Smooth muscle cell (in vitro differentiated cells): Measurements from ENCODE around the gene C17orf75. TPM values are rescaled to one million over a fixed set of nuclear protein-coding genes. Genes with fewer than 3 reads are reported as not detected.

Source experiments
- DNase-seq: peaks from one replicate; lab custom pipeline; 2025; ENCODE audit not compliant: unreplicated experiment; lab: John Stamatoyannopoulos, UW
- H2AFZ ChIP-seq: fragments of 200-600 bp; sonication (generic); 2 replicates; pipeline ENCODE4 v1.6.0; 2016; ENCODE audit warnings: antibody characterized with exemption, low read depth, mild to moderate bottlenecking
- H3F3A ChIP-seq: fragments of 200-600 bp; sonication (generic); 2 replicates; pipeline ENCODE4 v1.6.0; 2017; ENCODE audit warnings: antibody characterized with exemption, low read depth
- H3K27ac ChIP-seq: fragments of 200-600 bp; sonication (generic); 2 replicates; pipeline ENCODE4 v1.5.1; 2016; ENCODE audit warnings: low read depth, mild to moderate bottlenecking
- H3K27me3 ChIP-seq: fragments of 200-600 bp; sonication (generic); 2 replicates; pipeline ENCODE4 v1.6.1; 2016; ENCODE audit warnings: low read depth, mild to moderate bottlenecking
- H3K36me3 ChIP-seq: fragments of 200-600 bp; sonication (generic); 2 replicates; pipeline ENCODE4 v1.5.1; 2016; ENCODE audit warnings: low read depth
- H3K4me1 ChIP-seq: fragments of 200-600 bp; sonication (generic); 2 replicates; pipeline ENCODE4 v1.5.1; 2016; ENCODE audit warnings: low read depth
- H3K4me2 ChIP-seq: fragments of 200-600 bp; sonication (generic); 2 replicates; pipeline ENCODE4 v1.6.0; 2016; ENCODE audit warnings: mild to moderate bottlenecking
- H3K4me3 ChIP-seq: fragments of 200-600 bp; sonication (generic); 2 replicates; pipeline ENCODE4 v1.5.1; 2016; ENCODE audit warnings: mild to moderate bottlenecking
- H3K79me2 ChIP-seq: fragments of 200-600 bp; sonication (generic); 2 replicates; pipeline ENCODE4 v1.6.0; 2016; ENCODE audit warnings: low read depth, mild to moderate bottlenecking
- H3K9ac ChIP-seq: fragments of 200-600 bp; sonication (generic); 2 replicates; pipeline ENCODE4 v1.6.0; 2016; ENCODE audit warnings: low read depth
- H3K9me3 ChIP-seq: fragments of 200-600 bp; sonication (generic); replicated peaks from 2 replicates; pipeline ENCODE4 v1.5.1; 2016; ENCODE audit warnings: low read depth
- H4K20me1 ChIP-seq: fragments of 200-600 bp; sonication (generic); 2 replicates; pipeline ENCODE4 v1.6.0; 2016; ENCODE audit warnings: low read depth
- WGBS: methylation state at CpG from one replicate; pipeline ENCODE4 v1.1.7; 2016; ENCODE audit warnings: low lambda C conversion rate; 5-methylcytosine and 5-hydroxymethylcytosine counted together
- polyA plus RNA-seq: library from polyadenylated mRNA; unstranded; fragments of >200 nt; fragmentation: Nextera tagmentation; extraction: Ambion mirVana; gene quantifications from 2 replicates; pipeline ENCODE4 v1.2.1, GENCODE V29; 2016
- total RNA-seq: library from RNA; depleted of rRNA; stranded (reverse); fragments of >200 nt; gene quantifications from 2 replicates; pipeline ENCODE4 v1.2.3, GENCODE V29; 2014
- TF ChIP-seq, protein P1 (sequence below): fragments of 200-600 bp; sonication (generic); IDR thresholded peaks from 2 replicates; pipeline ENCODE4 v1.5.1; 2017; ENCODE audit warnings: borderline replicate concordance, mild to moderate bottlenecking, antibody characterized with exemption; ENCODE audit not compliant: insufficient read depth, poor library complexity, severe bottlenecking

C17orf75 gene
- total and polyA plus RNA-seq, 2 experiments from 2014 or later: 10.2 to 15.2 TPM

DNA sequence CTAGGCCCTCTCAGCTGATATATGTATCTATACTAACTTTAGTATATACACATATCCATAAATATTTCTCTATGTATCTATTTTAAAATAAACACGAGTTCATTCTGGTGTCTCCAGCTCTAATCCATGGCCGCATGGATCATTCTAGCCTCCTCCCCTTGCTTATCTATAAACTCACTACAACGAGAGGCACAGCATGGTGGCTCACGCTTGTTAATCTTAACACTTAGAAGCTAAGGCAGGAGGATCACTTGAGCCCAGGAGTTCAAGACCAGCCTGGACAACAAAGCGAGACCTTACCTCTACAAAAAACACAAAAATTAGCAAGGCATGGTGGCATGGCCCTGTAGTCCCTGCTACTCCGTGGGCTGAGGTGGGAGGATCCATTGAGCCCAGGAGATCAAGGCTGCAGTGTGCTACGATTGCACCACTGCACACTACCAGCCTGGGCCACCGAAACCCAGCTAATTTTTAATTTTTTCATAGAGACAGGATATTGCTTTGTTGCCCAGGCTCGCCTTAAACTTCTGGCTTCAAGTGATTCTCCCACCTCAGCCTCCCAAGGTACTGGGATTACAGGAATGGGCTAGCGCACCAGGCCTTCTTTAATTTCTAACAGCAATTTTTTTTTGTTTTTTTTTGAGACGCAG is 4.1 kb upstream of the C17orf75 start:
- H3K79me2 ChIP-seq: peaks cover 11% of the 10 kb centered on the region
- no peaks in the 10 kb centered on the region for H3K27me3 ChIP-seq
- H3K36me3 ChIP-seq: no peaks in the 10 kb centered on the region
- H3F3A ChIP-seq: no peaks in the 10 kb centered on the region
- TF ChIP-seq, protein P1, sequence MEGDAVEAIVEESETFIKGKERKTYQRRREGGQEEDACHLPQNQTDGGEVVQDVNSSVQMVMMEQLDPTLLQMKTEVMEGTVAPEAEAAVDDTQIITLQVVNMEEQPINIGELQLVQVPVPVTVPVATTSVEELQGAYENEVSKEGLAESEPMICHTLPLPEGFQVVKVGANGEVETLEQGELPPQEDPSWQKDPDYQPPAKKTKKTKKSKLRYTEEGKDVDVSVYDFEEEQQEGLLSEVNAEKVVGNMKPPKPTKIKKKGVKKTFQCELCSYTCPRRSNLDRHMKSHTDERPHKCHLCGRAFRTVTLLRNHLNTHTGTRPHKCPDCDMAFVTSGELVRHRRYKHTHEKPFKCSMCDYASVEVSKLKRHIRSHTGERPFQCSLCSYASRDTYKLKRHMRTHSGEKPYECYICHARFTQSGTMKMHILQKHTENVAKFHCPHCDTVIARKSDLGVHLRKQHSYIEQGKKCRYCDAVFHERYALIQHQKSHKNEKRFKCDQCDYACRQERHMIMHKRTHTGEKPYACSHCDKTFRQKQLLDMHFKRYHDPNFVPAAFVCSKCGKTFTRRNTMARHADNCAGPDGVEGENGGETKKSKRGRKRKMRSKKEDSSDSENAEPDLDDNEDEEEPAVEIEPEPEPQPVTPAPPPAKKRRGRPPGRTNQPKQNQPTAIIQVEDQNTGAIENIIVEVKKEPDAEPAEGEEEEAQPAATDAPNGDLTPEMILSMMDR: no peak
- H3K9me3 ChIP-seq: no peaks in the 10 kb centered on the region
- WGBS: 85% methylated on average over 11 of the region's 11 CpGs
- no peak overlapping the region for H3K4me3 ChIP-seq
- H2AFZ ChIP-seq: no peak overlapping the region
- H3K27ac ChIP-seq: no peak overlapping the region
- H3K9ac ChIP-seq: no peak overlapping the region
- no peak overlapping the region for H3K4me2 ChIP-seq
- peaks cover 6% of the 10 kb centered on the region for H4K20me1 ChIP-seq
- DNase-seq: no peak
- peaks cover 9% of the 10 kb centered on the region for H3K4me1 ChIP-seq

DNA sequence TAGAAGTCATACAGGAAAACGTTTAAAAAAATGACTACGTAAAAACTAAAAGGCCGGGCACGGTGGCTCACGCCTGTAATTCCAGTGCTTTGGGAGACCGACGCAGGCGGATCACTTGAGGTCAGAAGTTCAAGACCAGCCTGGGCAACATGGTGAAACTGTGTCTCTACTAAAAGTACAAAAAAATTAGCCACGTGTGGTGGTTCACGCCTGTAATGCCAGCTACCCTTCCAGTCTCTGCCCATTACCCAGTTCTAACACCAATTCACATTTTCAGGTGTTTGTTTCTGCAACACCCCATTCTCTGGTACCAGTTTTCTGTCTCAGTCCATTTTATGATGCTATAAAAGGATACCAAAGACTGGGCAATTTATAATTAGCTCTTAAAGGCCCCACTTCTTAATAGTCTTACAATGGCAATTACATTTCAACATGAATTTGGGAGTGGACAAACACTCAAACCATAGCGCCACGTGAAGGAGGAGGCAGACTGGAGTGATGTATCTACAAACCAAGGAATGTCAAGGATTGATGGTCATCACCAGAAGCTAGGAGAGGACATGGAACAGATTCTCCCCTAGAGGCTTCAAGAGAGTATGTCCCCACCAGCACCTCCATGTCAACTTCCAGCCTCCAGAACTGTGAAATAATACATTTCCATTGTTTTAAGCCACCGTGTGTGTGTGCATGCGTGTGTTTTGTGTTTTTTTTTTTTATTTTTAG is 791 bp upstream of the C17orf75 start:
- Histone ChIP-seq H2AFZ (peak overlapping the region; percentile 98), H3K9me3 (no peaks in the 10 kb centered on the region), H3F3A (no peaks in the 10 kb centered on the region), H3K79me2 (no peaks in the 10 kb centered on the region), H3K4me2 (peak overlapping the region; percentile 91), H3K4me1 (peaks cover 6% of the 10 kb centered on the region), H4K20me1 (no peaks in the 10 kb centered on the region), H3K36me3 (no peaks in the 10 kb centered on the region), H3K27me3 (no peaks in the 10 kb centered on the region), H3K27ac (no peak overlapping the region), H3K4me3 (peak overlapping the region; percentile 63), H3K9ac (no peak overlapping the region)
- no peak for DNase-seq
- WGBS: 88% methylated on average over 14 of the region's 14 CpGs
- TF ChIP-seq, protein P1: no peak

GRCh38 chr17:32341141-32341856 is 674 bp downstream of the C17orf75 start:
- Histone ChIP-seq H3K4me1 (peaks cover 6% of the 10 kb centered on the region), H4K20me1 (no peaks in the 10 kb centered on the region), H3K27me3 (no peaks in the 10 kb centered on the region), H3K79me2 (no peaks in the 10 kb centered on the region), H3K4me2 (peak overlapping the region; percentile 91), H2AFZ (peak overlapping the region; percentile 90), H3K27ac (no peak overlapping the region), H3K4me3 (peak overlapping the region; percentile 63), H3K36me3 (no peaks in the 10 kb centered on the region), H3K9ac (peak overlapping the region; percentile 51), H3F3A (no peaks in the 10 kb centered on the region), H3K9me3 (no peaks in the 10 kb centered on the region)
- DNase-seq: no peak
- WGBS: 19% methylated on average over 12 of the region's 13 CpGs
- TF ChIP-seq, protein P1: no peak
